Lower leg skin (tissue), 3 donors: ENCODE data around the gene ADAMTS19.

Experiments used
- CTCF ChIP-seq, 3 donors: fragments of 450-650 bp; IDR thresholded peaks; one replicate each; pipeline ENCODE4 v1.5.1; 2016; ENCODE audit warnings: antibody characterized with exemption in 3 of 3, mild to moderate bottlenecking in 3 of 3, moderate library complexity in 2 of 3
- POLR2A ChIP-seq, 2 donors: fragments of 450-650 bp; IDR thresholded peaks; one replicate each; pipeline ENCODE4 v1.6.1; 2016 to 2017; ENCODE audit warnings: antibody characterized with exemption in 2 of 2, mild to moderate bottlenecking in 1 of 2, moderate library complexity in 1 of 2

- TF ChIP-seq CTCF (IDR thresholded peaks at IDR 0.05) (no peak), POLR2A (IDR thresholded peaks at IDR 0.05) (no peak)
Observed at GRCh38 chr5:129506950-129507349, 46.9 kb downstream of the ADAMTS19 start.
